SK-N-SH (cell line): ENCODE measurements around the gene CAGE1. TPM values are rescaled to one million over a fixed set of nuclear protein-coding genes. Genes with fewer than 3 reads are reported as not detected.

ENCODE experiments used
- CTCF ChIA-PET: fragments of 300-600, 350-600 bp; formaldehyde crosslinking; extraction: SDS; loops from one replicate; lab custom pipeline; 2021; lab: Yijun Ruan, JAX
- POLR2A ChIA-PET: fragments of 350-600 bp; sonication (Branson Sonifier 250); formaldehyde crosslinking; extraction: SDS; loops from one replicate; lab custom pipeline; 2020; ENCODE audit warnings: antibody characterized with exemption, inconsistent platforms; lab: Yijun Ruan, JAX
- DNase-seq: peaks from one replicate; pipeline ENCODE4 v3.0.0; 2012
- H2AFZ ChIP-seq: fragments of 200-600 bp; sonication (generic); 2 replicates; pipeline ENCODE4 v1.8.1; 2016; ENCODE audit warnings: antibody characterized with exemption, mild to moderate bottlenecking, low read depth
- H3F3A ChIP-seq: fragments of 200-600 bp; sonication (generic); replicated peaks from 2 replicates; pipeline ENCODE3; 2016; ENCODE audit warnings: antibody characterized with exemption, mild to moderate bottlenecking; ENCODE audit not compliant: insufficient read depth
- H3K27ac ChIP-seq, 2 experiments: fragments of 200-500 bp in 1 of 2; fragments of 200-600 bp in 1 of 2; sonication (Bioruptor generic) in 1 of 2; sonication (generic), shearing (Covaris generic) in 1 of 2; 2 replicates each; pipeline versions ENCODE4 v1.5.1 to v1.6.1; 2014 to 2016; ENCODE audit warnings: low read depth in 2 of 2, inconsistent platforms in 1 of 2, low read length in 1 of 2, mild to moderate bottlenecking in 1 of 2, mixed read lengths in 1 of 2
- H3K27me3 ChIP-seq: fragments of 200-600 bp; sonication (generic), shearing (Covaris generic); 2 replicates; pipeline ENCODE4 v1.6.1; 2016; ENCODE audit warnings: mixed run types; ENCODE audit not compliant: insufficient read depth
- H3K36me3 ChIP-seq, 2 experiments: fragments of 200-500 bp in 1 of 2; fragments of 200-600 bp in 1 of 2; sonication (Bioruptor generic) in 1 of 2; sonication (generic) in 1 of 2; replicated peaks in 1 of 2; 2 replicates each; pipeline versions ENCODE3 to v1.5.1; 2014 to 2016; ENCODE audit warnings: low read length in 1 of 2, mild to moderate bottlenecking in 1 of 2; ENCODE audit not compliant: insufficient read depth in 2 of 2, control insufficient read depth in 1 of 2
- H3K4me1 ChIP-seq, 2 experiments: fragments of 200-500 bp in 1 of 2; fragments of 200-600 bp in 1 of 2; sonication (Bioruptor generic) in 1 of 2; sonication (generic), shearing (Covaris generic) in 1 of 2; 2 replicates each; pipeline versions ENCODE4 v1.5.1 to v1.6.1; 2014 to 2016; ENCODE audit warnings: low read depth in 1 of 2, low read length in 1 of 2, mixed run types in 1 of 2; ENCODE audit not compliant: insufficient read depth in 2 of 2, control insufficient read depth in 1 of 2
- H3K4me2 ChIP-seq: fragments of 200-600 bp; sonication (generic), shearing (Covaris generic); 2 replicates; pipeline ENCODE4 v1.6.1; 2017; ENCODE audit warnings: mixed run types
- H3K4me3 ChIP-seq, 2 experiments: fragments of 200-500 bp in 1 of 2; fragments of 200-600 bp in 1 of 2; sonication (Bioruptor generic) in 1 of 2; sonication (generic), shearing (Covaris generic) in 1 of 2; 2 replicates each; pipeline versions ENCODE4 v1.5.1 to v1.8.1; 2014 to 2016; ENCODE audit warnings: low read depth in 2 of 2, inconsistent platforms in 1 of 2, low read length in 1 of 2, mild to moderate bottlenecking in 1 of 2, mixed read lengths in 1 of 2, moderate library complexity in 1 of 2
- H3K79me2 ChIP-seq: fragments of 200-600 bp; sonication (generic); 2 replicates; pipeline ENCODE4 v1.8.1; 2017; ENCODE audit warnings: mild to moderate bottlenecking; ENCODE audit not compliant: insufficient read depth
- H3K9ac ChIP-seq: fragments of 200-600 bp; sonication (generic); 2 replicates; pipeline ENCODE4 v1.6.1; 2017; ENCODE audit warnings: mixed run types
- H3K9me2 ChIP-seq: fragments of 200-600 bp; sonication (generic); 2 replicates; pipeline ENCODE4 v1.6.1; 2017; ENCODE audit warnings: mixed run types
- H3K9me3 ChIP-seq: fragments of 200-600 bp; sonication (generic); 2 replicates; pipeline ENCODE4 v1.6.1; 2017; ENCODE audit warnings: mixed run types, mild to moderate bottlenecking, moderate library complexity
- H4K20me1 ChIP-seq: fragments of 200-600 bp; sonication (generic); 2 replicates; pipeline ENCODE4 v1.6.1; 2017; ENCODE audit warnings: mild to moderate bottlenecking, mixed run types; ENCODE audit not compliant: insufficient read depth
- CHD2 ChIP-seq: fragments of 150-350 bp; IDR thresholded peaks from 2 replicates; pipeline ENCODE4 v1.6.1; 2018; ENCODE audit warnings: low read length; ENCODE audit not compliant: partially characterized antibody
- ELF1 ChIP-seq: IDR thresholded peaks from 2 replicates; pipeline ENCODE4 v1.4.0; 2012
- FOSL2 ChIP-seq: IDR thresholded peaks from 2 replicates; pipeline ENCODE4 v1.4.0; 2012; ENCODE audit warnings: low read depth, mild to moderate bottlenecking, moderate library complexity, borderline replicate concordance
- FOXM1 ChIP-seq: IDR thresholded peaks from 2 replicates; pipeline ENCODE4 v1.4.0; 2012; ENCODE audit warnings: low read depth, mild to moderate bottlenecking
- GABPA ChIP-seq: IDR thresholded peaks from 2 replicates; pipeline ENCODE4 v1.4.0; 2012; ENCODE audit warnings: low read depth, mild to moderate bottlenecking
- GATA2 ChIP-seq: sonication (generic); formaldehyde crosslinking; IDR thresholded peaks from 2 replicates; pipeline ENCODE4 v1.5.0; 2020; ENCODE audit warnings: mild to moderate bottlenecking, missing genetic modification reagents
- JUND ChIP-seq: IDR thresholded peaks from 2 replicates; pipeline ENCODE4 v1.4.0; 2012
- MXI1 ChIP-seq: IDR thresholded peaks from 2 replicates; pipeline ENCODE4 v1.6.1; 2012; ENCODE audit warnings: mild to moderate bottlenecking, low read depth, low read length, improper control_type of control experiment
- NFIC ChIP-seq: IDR thresholded peaks from 2 replicates; pipeline ENCODE4 v1.4.0; 2012; ENCODE audit warnings: borderline replicate concordance
- POLR2AphosphoS5 ChIP-seq: IDR thresholded peaks from 2 replicates; pipeline ENCODE4 v1.6.1; 2012; ENCODE audit warnings: low read depth, low read length
- RFX5 ChIP-seq: IDR thresholded peaks from 2 replicates; pipeline ENCODE4 v1.6.1; 2012; ENCODE audit warnings: mild to moderate bottlenecking, improper control_type of control experiment, low read length
- RXRA ChIP-seq: IDR thresholded peaks from 2 replicates; pipeline ENCODE4 v1.4.0; 2012; ENCODE audit warnings: low read depth, mild to moderate bottlenecking, borderline replicate concordance
- SIN3A ChIP-seq: IDR thresholded peaks from 2 replicates; pipeline ENCODE4 v1.6.1; 2012; ENCODE audit warnings: low read depth, mild to moderate bottlenecking, low read length, moderate library complexity, borderline replicate concordance
- SMC3 ChIP-seq: IDR thresholded peaks from 2 replicates; pipeline ENCODE4 v1.6.1; 2012; ENCODE audit warnings: low read depth, low read length, improper control_type of control experiment
- TAF1 ChIP-seq: IDR thresholded peaks from 2 replicates; pipeline ENCODE4 v1.6.1; 2012; ENCODE audit warnings: low read depth, mild to moderate bottlenecking, low read length, moderate library complexity, borderline replicate concordance
- TCF12 ChIP-seq: IDR thresholded peaks from 2 replicates; pipeline ENCODE4 v1.4.0; 2012
- WGBS: methylation state at CpG from one replicate; pipeline ENCODE4 v1.1.6; 2017; ENCODE audit warnings: low lambda C conversion rate; 5-methylcytosine and 5-hydroxymethylcytosine counted together
- polyA plus RNA-seq, 3 experiments: library from polyadenylated mRNA; depleted of rRNA; stranded (reverse); fragments of >200 nt; gene quantifications; 2 replicates each; pipeline ENCODE4 v1.2.3, GENCODE V29; 2012
- TF ChIP-seq, protein P1 (sequence below): fragments of 200-600 bp; sonication (generic); IDR thresholded peaks from 2 replicates; pipeline ENCODE4 v1.6.1; 2017; ENCODE audit warnings: antibody characterized with exemption, mild to moderate bottlenecking, moderate library complexity
- TF ChIP-seq, protein P2 (sequence below): IDR thresholded peaks from 2 replicates; pipeline ENCODE4 v1.6.1; 2012; ENCODE audit warnings: mild to moderate bottlenecking, low read depth, low read length, moderate library complexity
- TF ChIP-seq, protein P3 (sequence below): fragments of 150-350 bp; IDR thresholded peaks from 2 replicates; pipeline ENCODE4 v1.6.1; 2016; ENCODE audit warnings: mild to moderate bottlenecking, low read depth, low read length
- TF ChIP-seq, protein P4 (sequence below): IDR thresholded peaks from 2 replicates; pipeline ENCODE4 v1.4.0; 2012; ENCODE audit warnings: low read depth, borderline replicate concordance
- TF ChIP-seq, protein P5 (sequence below): fragments of 150-350 bp; IDR thresholded peaks from 2 replicates; pipeline ENCODE4 v1.6.1; 2017; ENCODE audit warnings: antibody characterized with exemption, low read length, low read depth, borderline replicate concordance

Gene CAGE1
- polyA plus RNA-seq, 1 of the 3 experiments (the other 2 are of a cell fraction), result not detected

DNA sequence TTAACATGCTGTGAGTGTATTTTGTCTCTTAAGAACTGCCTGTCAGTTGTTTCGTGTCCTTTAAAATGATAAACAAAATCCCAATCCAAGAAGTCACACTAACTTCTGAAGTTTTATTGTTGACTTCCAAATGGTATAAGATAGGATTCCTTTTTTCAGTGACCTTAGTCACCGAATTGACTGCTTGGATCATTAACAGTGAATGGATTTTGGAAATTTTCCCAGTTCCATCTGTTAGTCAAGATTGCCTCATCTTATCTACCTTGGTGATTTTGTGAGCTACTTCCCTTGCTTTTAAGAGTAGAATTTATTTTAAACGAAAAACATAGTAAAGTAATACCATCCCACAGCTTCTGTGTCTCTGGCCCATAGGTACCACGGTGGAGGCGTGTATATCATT is 15.0 kb upstream of the CAGE1 start:
- Histone ChIP-seq H3K36me3 (peaks cover 69% of the 10 kb centered on the region in 2 experiments), H3F3A (no peaks in the 10 kb centered on the region), H3K4me2 (no peak overlapping the region), H3K9ac (no peak overlapping the region), H3K27ac (no peak overlapping the region), H2AFZ (no peak overlapping the region), H3K9me3 (no peaks in the 10 kb centered on the region), H4K20me1 (no peaks in the 10 kb centered on the region)
- DNase-seq, result no peak
- WGBS, result 93% methylated on average over 5 of the region's 5 CpGs
- ChIA-PET POLR2A (interaction anchor here (1.2 kb wide), 1 partner anchor 15 kb away, joined by 3 read pairs; the partner anchor contains the start of genes CAGE1 and RIOK1), CTCF (interaction anchor here (1.0 to 2.1 kb wide), 3 partner anchors 13 to 211 kb away, joined by 3 to 8 read pairs (median 3); no protein-coding TSS in a partner anchor)
- TF ChIP-seq JUND (no peak), POLR2AphosphoS5 (no peak), RXRA (no peak), GATA2 (CRISPR knock-in tag) (no peak), TAF1 (no peak), TCF12 (no peak), NFIC (no peak), RFX5 (no peak), CHD2 (no peak), SIN3A (no peak)
- TF ChIP-seq, protein P1, sequence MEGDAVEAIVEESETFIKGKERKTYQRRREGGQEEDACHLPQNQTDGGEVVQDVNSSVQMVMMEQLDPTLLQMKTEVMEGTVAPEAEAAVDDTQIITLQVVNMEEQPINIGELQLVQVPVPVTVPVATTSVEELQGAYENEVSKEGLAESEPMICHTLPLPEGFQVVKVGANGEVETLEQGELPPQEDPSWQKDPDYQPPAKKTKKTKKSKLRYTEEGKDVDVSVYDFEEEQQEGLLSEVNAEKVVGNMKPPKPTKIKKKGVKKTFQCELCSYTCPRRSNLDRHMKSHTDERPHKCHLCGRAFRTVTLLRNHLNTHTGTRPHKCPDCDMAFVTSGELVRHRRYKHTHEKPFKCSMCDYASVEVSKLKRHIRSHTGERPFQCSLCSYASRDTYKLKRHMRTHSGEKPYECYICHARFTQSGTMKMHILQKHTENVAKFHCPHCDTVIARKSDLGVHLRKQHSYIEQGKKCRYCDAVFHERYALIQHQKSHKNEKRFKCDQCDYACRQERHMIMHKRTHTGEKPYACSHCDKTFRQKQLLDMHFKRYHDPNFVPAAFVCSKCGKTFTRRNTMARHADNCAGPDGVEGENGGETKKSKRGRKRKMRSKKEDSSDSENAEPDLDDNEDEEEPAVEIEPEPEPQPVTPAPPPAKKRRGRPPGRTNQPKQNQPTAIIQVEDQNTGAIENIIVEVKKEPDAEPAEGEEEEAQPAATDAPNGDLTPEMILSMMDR, result no peak
- TF ChIP-seq, all 33 proteins: peak for 0
- no peak overlapping the region for H3K4me3 ChIP-seq
- H3K27me3 ChIP-seq, result no peaks in the 10 kb centered on the region
- no peaks in the 10 kb centered on the region for H3K79me2 ChIP-seq
- H3K4me1 ChIP-seq, result no peaks in the 10 kb centered on the region
- no peaks in the 10 kb centered on the region for H3K9me2 ChIP-seq

DNA sequence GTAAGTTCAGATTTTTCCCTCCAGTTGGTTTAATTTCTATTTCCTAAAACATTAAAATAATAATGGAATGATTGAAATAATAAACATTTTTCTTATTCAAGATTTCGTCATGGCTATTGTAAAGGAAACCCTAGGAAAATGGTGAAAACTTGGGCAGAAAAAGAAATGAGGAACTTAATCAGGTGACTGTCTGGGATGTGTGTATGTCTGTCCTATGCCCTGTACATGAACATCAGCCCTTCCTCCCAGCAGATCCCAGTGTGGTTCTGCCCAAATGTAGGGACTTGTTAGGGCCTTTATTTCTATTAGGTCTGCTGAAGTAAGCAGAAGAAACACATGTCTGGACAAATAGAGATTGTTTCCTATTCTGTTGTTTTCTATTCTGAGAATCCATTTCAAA is 13.2 kb upstream of the CAGE1 start:
- 86% methylated on average over 1 of the region's 1 CpG for WGBS
- no peaks in the 10 kb centered on the region for H3K27me3 ChIP-seq
- peaks cover 74 to 81% of the 10 kb centered on the region in 2 experiments for H3K36me3 ChIP-seq
- no peak for DNase-seq
- no peaks in the 10 kb centered on the region for H4K20me1 ChIP-seq
- no peak overlapping the region for H3K27ac ChIP-seq
- no peak overlapping the region for H2AFZ ChIP-seq
- H3K9me3 ChIP-seq, result no peaks in the 10 kb centered on the region
- no peak overlapping the region for H3K4me3 ChIP-seq
- ChIA-PET POLR2A (no interaction called here), CTCF (no interaction called here)
- H3K4me2 ChIP-seq, result no peak overlapping the region
- H3K79me2 ChIP-seq, result no peaks in the 10 kb centered on the region
- no peaks in the 10 kb centered on the region for H3F3A ChIP-seq
- H3K4me1 ChIP-seq, result no peaks in the 10 kb centered on the region
- no peak overlapping the region for H3K9ac ChIP-seq
- no peaks in the 10 kb centered on the region for H3K9me2 ChIP-seq
- TF ChIP-seq GATA2 (CRISPR knock-in tag), result no peak
- no peak for TF ChIP-seq RFX5
- no peak for TF ChIP-seq ELF1
- no peak for TF ChIP-seq FOXM1
- TF ChIP-seq SMC3, result no peak
- TF ChIP-seq TCF12, result no peak
- TF ChIP-seq, protein P2, sequence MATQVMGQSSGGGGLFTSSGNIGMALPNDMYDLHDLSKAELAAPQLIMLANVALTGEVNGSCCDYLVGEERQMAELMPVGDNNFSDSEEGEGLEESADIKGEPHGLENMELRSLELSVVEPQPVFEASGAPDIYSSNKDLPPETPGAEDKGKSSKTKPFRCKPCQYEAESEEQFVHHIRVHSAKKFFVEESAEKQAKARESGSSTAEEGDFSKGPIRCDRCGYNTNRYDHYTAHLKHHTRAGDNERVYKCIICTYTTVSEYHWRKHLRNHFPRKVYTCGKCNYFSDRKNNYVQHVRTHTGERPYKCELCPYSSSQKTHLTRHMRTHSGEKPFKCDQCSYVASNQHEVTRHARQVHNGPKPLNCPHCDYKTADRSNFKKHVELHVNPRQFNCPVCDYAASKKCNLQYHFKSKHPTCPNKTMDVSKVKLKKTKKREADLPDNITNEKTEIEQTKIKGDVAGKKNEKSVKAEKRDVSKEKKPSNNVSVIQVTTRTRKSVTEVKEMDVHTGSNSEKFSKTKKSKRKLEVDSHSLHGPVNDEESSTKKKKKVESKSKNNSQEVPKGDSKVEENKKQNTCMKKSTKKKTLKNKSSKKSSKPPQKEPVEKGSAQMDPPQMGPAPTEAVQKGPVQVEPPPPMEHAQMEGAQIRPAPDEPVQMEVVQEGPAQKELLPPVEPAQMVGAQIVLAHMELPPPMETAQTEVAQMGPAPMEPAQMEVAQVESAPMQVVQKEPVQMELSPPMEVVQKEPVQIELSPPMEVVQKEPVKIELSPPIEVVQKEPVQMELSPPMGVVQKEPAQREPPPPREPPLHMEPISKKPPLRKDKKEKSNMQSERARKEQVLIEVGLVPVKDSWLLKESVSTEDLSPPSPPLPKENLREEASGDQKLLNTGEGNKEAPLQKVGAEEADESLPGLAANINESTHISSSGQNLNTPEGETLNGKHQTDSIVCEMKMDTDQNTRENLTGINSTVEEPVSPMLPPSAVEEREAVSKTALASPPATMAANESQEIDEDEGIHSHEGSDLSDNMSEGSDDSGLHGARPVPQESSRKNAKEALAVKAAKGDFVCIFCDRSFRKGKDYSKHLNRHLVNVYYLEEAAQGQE, result no peak
- no peak for TF ChIP-seq FOSL2
- TF ChIP-seq MXI1, result no peak
- TF ChIP-seq, protein P3, sequence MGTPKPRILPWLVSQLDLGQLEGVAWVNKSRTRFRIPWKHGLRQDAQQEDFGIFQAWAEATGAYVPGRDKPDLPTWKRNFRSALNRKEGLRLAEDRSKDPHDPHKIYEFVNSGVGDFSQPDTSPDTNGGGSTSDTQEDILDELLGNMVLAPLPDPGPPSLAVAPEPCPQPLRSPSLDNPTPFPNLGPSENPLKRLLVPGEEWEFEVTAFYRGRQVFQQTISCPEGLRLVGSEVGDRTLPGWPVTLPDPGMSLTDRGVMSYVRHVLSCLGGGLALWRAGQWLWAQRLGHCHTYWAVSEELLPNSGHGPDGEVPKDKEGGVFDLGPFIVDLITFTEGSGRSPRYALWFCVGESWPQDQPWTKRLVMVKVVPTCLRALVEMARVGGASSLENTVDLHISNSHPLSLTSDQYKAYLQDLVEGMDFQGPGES, result no peak
- no peak for TF ChIP-seq GABPA
- TF ChIP-seq, protein P4, sequence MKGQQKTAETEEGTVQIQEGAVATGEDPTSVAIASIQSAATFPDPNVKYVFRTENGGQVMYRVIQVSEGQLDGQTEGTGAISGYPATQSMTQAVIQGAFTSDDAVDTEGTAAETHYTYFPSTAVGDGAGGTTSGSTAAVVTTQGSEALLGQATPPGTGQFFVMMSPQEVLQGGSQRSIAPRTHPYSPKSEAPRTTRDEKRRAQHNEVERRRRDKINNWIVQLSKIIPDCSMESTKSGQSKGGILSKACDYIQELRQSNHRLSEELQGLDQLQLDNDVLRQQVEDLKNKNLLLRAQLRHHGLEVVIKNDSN, result no peak
- TF ChIP-seq NFIC, result no peak
- no peak for TF ChIP-seq CHD2
- TF ChIP-seq, protein P5, sequence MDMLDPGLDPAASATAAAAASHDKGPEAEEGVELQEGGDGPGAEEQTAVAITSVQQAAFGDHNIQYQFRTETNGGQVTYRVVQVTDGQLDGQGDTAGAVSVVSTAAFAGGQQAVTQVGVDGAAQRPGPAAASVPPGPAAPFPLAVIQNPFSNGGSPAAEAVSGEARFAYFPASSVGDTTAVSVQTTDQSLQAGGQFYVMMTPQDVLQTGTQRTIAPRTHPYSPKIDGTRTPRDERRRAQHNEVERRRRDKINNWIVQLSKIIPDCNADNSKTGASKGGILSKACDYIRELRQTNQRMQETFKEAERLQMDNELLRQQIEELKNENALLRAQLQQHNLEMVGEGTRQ, result no peak
